Natural killer cell treated with Interleukin-12 subunit alpha and Interleukin-12 subunit beta and Interleukin-15 and Interleukin-18, amount 100 ng/mL, for 72 hours (primary cell): ENCODE results near the gene CYP11A1. TPM values are rescaled to one million over a fixed set of nuclear protein-coding genes. Genes with fewer than 3 reads are reported as not detected.

Experiments used
- ATAC-seq, 2 donors: fragments of 150-1000 bp; cut with Tn5 transposase in 1 of 2; sonication (Bioruptor Pico), chemical (Tn5 transposase) in 1 of 2; 2 replicates each; pipeline ENCODE4 v1.10.0; 2021
- DNase-seq: peaks from one replicate; pipeline ENCODE4 v3.0.0; 2022; ENCODE audit warnings: low spot score
- H3K27ac Mint-ChIP-seq, 2 donors: 1 replicate in 1 of 2; 2 replicates in 1 of 2; pipeline ENCODE4 v1.8.0; 2022; ENCODE audit warnings: mixed read lengths in 2 of 2, mild to moderate bottlenecking in 1 of 2, moderate library complexity in 1 of 2
- H3K27me3 Mint-ChIP-seq, 2 donors: 1 replicate in 1 of 2; 2 replicates in 1 of 2; pipeline ENCODE4 v1.8.0; 2022; ENCODE audit warnings: mixed read lengths in 2 of 2
- H3K36me3 Mint-ChIP-seq: one replicate; pipeline ENCODE4 v1.8.0; 2022; ENCODE audit warnings: mixed read lengths
- H3K4me1 Mint-ChIP-seq, 2 donors: 1 replicate in 1 of 2; 2 replicates in 1 of 2; pipeline ENCODE4 v1.8.0; 2022; ENCODE audit warnings: low read depth in 2 of 2, mixed read lengths in 2 of 2, mild to moderate bottlenecking in 1 of 2
- H3K4me3 Mint-ChIP-seq: one replicate; pipeline ENCODE4 v1.8.0; 2022; ENCODE audit warnings: mixed read lengths
- H3K9me3 Mint-ChIP-seq: 2 replicates; pipeline ENCODE4 v1.8.0; 2022; ENCODE audit warnings: mixed read lengths
- total RNA-seq, 2 donors: library from RNA; stranded (reverse); gene quantifications; one replicate each; pipeline ENCODE4 v1.2.3, GENCODE V29; 2022

CYP11A1 gene
- total RNA-seq, 2 donors from 2014 or later = 1.0 TPM; not detected in 1

- Mint-ChIP-seq H3K4me3 (no peak overlapping the region), H3K4me1 (peaks cover 30 to 43% of the 10 kb centered on the region in 2 donors), H3K36me3 (no peaks in the 10 kb centered on the region), H3K9me3 (no peaks in the 10 kb centered on the region), H3K27me3 (no peaks in the 10 kb centered on the region), H3K27ac (peak overlapping the region; percentile 81 to 89)
- ATAC-seq = peak in 1 of 2 donors; percentile 55
- no peak for DNase-seq
Measured at GRCh38 chr15:74389241-74390048, 22.0 kb upstream of the CYP11A1 start.

GRCh38 chr15:74388363-74388951, 21.0 kb upstream of the CYP11A1 start:
- DNase-seq = no peak
- ATAC-seq = no peak
- Mint-ChIP-seq H3K4me3 (no peak overlapping the region), H3K27ac (peak overlapping the region; percentile 57 to 75), H3K36me3 (no peaks in the 10 kb centered on the region), H3K9me3 (no peaks in the 10 kb centered on the region), H3K27me3 (no peaks in the 10 kb centered on the region), H3K4me1 (peaks cover 34 to 43% of the 10 kb centered on the region in 2 donors)

GRCh38 chr15:74387621-74388362, 20.3 kb upstream of the CYP11A1 start:
- no peak for DNase-seq
- Mint-ChIP-seq H3K36me3 (no peaks in the 10 kb centered on the region), H3K9me3 (no peaks in the 10 kb centered on the region), H3K27ac (peak overlapping the region; percentile 37 to 57), H3K4me1 (peaks cover 37 to 41% of the 10 kb centered on the region in 2 donors), H3K4me3 (no peak overlapping the region), H3K27me3 (no peaks in the 10 kb centered on the region)
- no peak for ATAC-seq

- Mint-ChIP-seq H3K4me1 (peaks cover 34 to 38% of the 10 kb centered on the region in 2 donors), H3K27ac (peak overlapping the region in 1 of 2 donors; percentile 47), H3K27me3 (no peaks in the 10 kb centered on the region), H3K9me3 (no peaks in the 10 kb centered on the region), H3K4me3 (no peak overlapping the region), H3K36me3 (no peaks in the 10 kb centered on the region)
- ATAC-seq (no peak), DNase-seq (no peak)
Measured at GRCh38 chr15:74387141-74387541, 19.7 kb upstream of the CYP11A1 start.

- H3K4me1 Mint-ChIP-seq = peaks cover 29 to 34% of the 10 kb centered on the region in 2 donors
- ATAC-seq (no peak), DNase-seq (no peak)
- H3K9me3 Mint-ChIP-seq = no peaks in the 10 kb centered on the region
- peak overlapping the region; percentile 49 to 75 for H3K27ac Mint-ChIP-seq
- H3K27me3 Mint-ChIP-seq = no peaks in the 10 kb centered on the region
- H3K4me3 Mint-ChIP-seq = no peak overlapping the region
- no peaks in the 10 kb centered on the region for H3K36me3 Mint-ChIP-seq
Measured at GRCh38 chr15:74386496-74387140, 19.2 kb upstream of the CYP11A1 start.

- Mint-ChIP-seq H3K9me3 (no peaks in the 10 kb centered on the region), H3K27ac (peak overlapping the region; percentile 75 to 84), H3K4me1 (peaks cover 22 to 27% of the 10 kb centered on the region in 2 donors), H3K4me3 (no peak overlapping the region), H3K36me3 (no peaks in the 10 kb centered on the region), H3K27me3 (no peaks in the 10 kb centered on the region)
- ATAC-seq (no peak), DNase-seq (no peak)
Measured at GRCh38 chr15:74385733-74386132, 18.3 kb upstream of the CYP11A1 start.

GRCh38 chr15:74384881-74385643, 17.6 kb upstream of the CYP11A1 start:
- DNase-seq (no peak), ATAC-seq (peak; percentile 73 to 87)
- no peaks in the 10 kb centered on the region for H3K27me3 Mint-ChIP-seq
- H3K4me1 Mint-ChIP-seq = peaks cover 18 to 23% of the 10 kb centered on the region in 2 donors
- peak overlapping the region; percentile 35 for H3K4me3 Mint-ChIP-seq
- no peaks in the 10 kb centered on the region for H3K36me3 Mint-ChIP-seq
- peak overlapping the region; percentile 75 to 84 for H3K27ac Mint-ChIP-seq
- H3K9me3 Mint-ChIP-seq = no peaks in the 10 kb centered on the region

- no peaks in the 10 kb centered on the region for H3K9me3 Mint-ChIP-seq
- DNase-seq (no peak), ATAC-seq (peak in 1 of 2 donors; percentile 1)
- H3K36me3 Mint-ChIP-seq = no peaks in the 10 kb centered on the region
- peaks cover 18 to 23% of the 10 kb centered on the region in 2 donors for H3K4me1 Mint-ChIP-seq
- peak overlapping the region; percentile 38 for H3K4me3 Mint-ChIP-seq
- peak overlapping the region; percentile 75 to 84 for H3K27ac Mint-ChIP-seq
- H3K27me3 Mint-ChIP-seq = no peaks in the 10 kb centered on the region
Measured at GRCh38 chr15:74384566-74384880, 17.1 kb upstream of the CYP11A1 start.

GRCh38 chr15:74383695-74384565, 16.5 kb upstream of the CYP11A1 start:
- no peaks in the 10 kb centered on the region for H3K27me3 Mint-ChIP-seq
- no peaks in the 10 kb centered on the region for H3K9me3 Mint-ChIP-seq
- peak in 1 of 2 donors; percentile 21 for ATAC-seq
- peak overlapping the region; percentile 38 for H3K4me3 Mint-ChIP-seq
- no peaks in the 10 kb centered on the region for H3K36me3 Mint-ChIP-seq
- peaks cover 18 to 23% of the 10 kb centered on the region in 2 donors for H3K4me1 Mint-ChIP-seq
- peak overlapping the region; percentile 75 to 84 for H3K27ac Mint-ChIP-seq
- DNase-seq = no peak

- Mint-ChIP-seq H3K4me1 (peaks cover 18 to 23% of the 10 kb centered on the region in 2 donors), H3K9me3 (no peaks in the 10 kb centered on the region), H3K27me3 (no peaks in the 10 kb centered on the region), H3K36me3 (no peaks in the 10 kb centered on the region), H3K27ac (peak overlapping the region; percentile 75 to 84), H3K4me3 (peak overlapping the region; percentile 38)
- DNase-seq = no peak
- no peak for ATAC-seq
Measured at GRCh38 chr15:74383286-74383685, 15.8 kb upstream of the CYP11A1 start.

- no peaks in the 10 kb centered on the region for H3K36me3 Mint-ChIP-seq
- H3K27me3 Mint-ChIP-seq = no peaks in the 10 kb centered on the region
- ATAC-seq = peak; percentile 71 to 90
- peak overlapping the region in 1 of 2 donors; percentile 53 for H3K27ac Mint-ChIP-seq
- DNase-seq = peak; percentile 86
- H3K4me3 Mint-ChIP-seq = no peak overlapping the region
- H3K9me3 Mint-ChIP-seq = no peaks in the 10 kb centered on the region
- peaks cover 18 to 23% of the 10 kb centered on the region in 2 donors for H3K4me1 Mint-ChIP-seq
Measured at GRCh38 chr15:74382004-74382816, 14.8 kb upstream of the CYP11A1 start.

GRCh38 chr15:74381481-74381880, 14.0 kb upstream of the CYP11A1 start:
- H3K27ac Mint-ChIP-seq = no peak overlapping the region
- peaks cover 18 to 23% of the 10 kb centered on the region in 2 donors for H3K4me1 Mint-ChIP-seq
- H3K4me3 Mint-ChIP-seq = no peak overlapping the region
- DNase-seq (no peak), ATAC-seq (no peak)
- H3K27me3 Mint-ChIP-seq = no peaks in the 10 kb centered on the region
- no peaks in the 10 kb centered on the region for H3K36me3 Mint-ChIP-seq
- H3K9me3 Mint-ChIP-seq = no peaks in the 10 kb centered on the region
